ENCODE results near the gene CASKIN1. TPM values are rescaled to one million over a fixed set of nuclear protein-coding genes. Genes with fewer than 3 reads are reported as not detected.

Gene CASKIN1
- total RNA-seq, 2 donors from 2014 or later, result 0.89 to 2.1 TPM

DNA sequence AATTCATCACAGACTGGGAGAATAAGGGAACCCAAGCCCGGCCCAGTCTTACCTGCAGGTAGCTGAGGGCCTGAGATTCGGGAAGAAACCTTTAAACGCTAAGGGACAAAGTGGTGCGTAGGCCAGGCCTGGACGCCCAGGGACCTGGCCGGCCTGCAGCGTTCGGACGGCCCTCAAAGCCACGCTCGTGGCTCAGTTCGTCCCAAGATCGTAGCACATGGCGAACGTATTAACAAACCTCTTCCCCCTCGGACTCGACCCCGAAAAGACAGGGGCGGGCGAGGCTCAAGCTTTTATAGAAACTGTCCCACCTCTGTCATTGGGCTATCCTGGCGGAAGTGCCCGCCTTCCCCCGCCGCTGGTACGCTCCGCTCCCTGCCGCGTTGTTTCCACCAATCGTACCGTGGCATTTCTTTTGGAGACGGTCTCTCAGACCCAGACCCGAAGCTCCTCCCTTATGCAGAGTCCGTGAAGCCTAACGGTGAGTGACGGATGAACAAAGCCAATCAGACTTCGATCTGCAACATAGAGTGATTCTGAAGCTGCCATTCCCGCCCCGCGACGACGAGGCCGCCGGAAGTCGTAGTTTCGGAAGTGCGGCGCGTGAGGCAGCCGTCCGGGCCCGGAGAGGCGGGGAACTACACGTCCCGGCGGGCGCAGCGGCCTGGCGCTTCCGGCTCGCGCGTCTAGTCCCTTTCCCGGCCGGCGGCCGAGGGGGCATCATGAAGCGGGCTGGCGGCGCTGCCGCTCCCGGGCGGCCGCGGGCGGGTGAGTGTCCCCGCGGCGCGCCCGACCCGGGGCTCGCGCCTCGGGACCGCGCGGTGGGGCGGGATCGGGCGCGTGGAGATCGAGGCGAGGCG lies 41.1 kb downstream of the CASKIN1 start, which contains the start of gene TRAF7:
TRAF7 (plus strand) TSS at position 692 of the 860 bp plus-strand sequence. CDS start 8,139 bp downstream, outside the sequence.
- H3K27me3 Mint-ChIP-seq (ENCODE audit: low read depth), result no peaks in the 10 kb centered on the region
- no peaks in the 10 kb centered on the region for H3K9me3 Mint-ChIP-seq
- H3K4me1 Mint-ChIP-seq (ENCODE audit: low read depth), result peaks cover 59% of the 10 kb centered on the region
- H3K36me3 Mint-ChIP-seq (ENCODE audit: insufficient read depth in 2 of 2), result peaks cover 4 to 7% of the 10 kb centered on the region in 2 donors
- ATAC-seq (replicated peaks in 1 of 2) (peak; percentile 91), DNase-seq (peak; percentile 97 to 98)
- peak within 1 kb of the TSS; percentile 97 for H3K27ac Mint-ChIP-seq
- H3K4me3 Mint-ChIP-seq, result peak within 1 kb of the TSS; percentile 97 to 99

DNA sequence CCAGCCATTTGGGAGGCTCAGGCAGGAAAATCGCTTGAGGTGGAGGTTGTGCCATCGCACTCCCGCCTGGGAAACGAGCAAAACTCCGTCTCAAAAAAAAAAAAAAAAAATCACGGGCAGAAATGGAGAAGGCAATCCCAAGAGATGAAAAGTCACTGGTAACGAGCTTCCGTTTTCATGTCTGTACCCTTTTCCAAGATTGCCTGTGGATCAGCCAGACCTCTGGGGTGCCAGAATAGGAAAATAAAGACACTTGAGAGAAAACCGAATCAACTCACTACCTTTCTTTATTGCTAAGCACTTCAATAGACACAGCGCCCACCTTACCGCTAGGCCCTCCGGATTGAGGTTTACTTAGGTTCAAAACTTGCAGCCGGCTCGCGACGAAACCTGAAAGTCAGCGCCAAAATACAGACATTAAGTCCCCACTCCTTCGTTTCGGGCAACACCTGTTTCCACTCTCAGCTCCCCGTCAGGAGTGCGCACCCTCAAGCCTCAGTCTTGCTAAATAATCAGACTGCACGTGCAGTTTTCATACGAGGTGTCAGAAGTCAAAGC lies 41.8 kb downstream of the CASKIN1 start:
- no peak for DNase-seq
- Mint-ChIP-seq H3K9me3 (no peaks in the 10 kb centered on the region), H3K4me3 (peak overlapping the region; percentile 70 to 90), H3K36me3 (ENCODE audit: insufficient read depth in 2 of 2) (peaks cover 4 to 7% of the 10 kb centered on the region in 2 donors), H3K4me1 (ENCODE audit: low read depth) (peaks cover 66% of the 10 kb centered on the region), H3K27ac (peak overlapping the region; percentile 43), H3K27me3 (ENCODE audit: low read depth) (no peaks in the 10 kb centered on the region)
- no peak for ATAC-seq (replicated peaks in 1 of 2)

DNA sequence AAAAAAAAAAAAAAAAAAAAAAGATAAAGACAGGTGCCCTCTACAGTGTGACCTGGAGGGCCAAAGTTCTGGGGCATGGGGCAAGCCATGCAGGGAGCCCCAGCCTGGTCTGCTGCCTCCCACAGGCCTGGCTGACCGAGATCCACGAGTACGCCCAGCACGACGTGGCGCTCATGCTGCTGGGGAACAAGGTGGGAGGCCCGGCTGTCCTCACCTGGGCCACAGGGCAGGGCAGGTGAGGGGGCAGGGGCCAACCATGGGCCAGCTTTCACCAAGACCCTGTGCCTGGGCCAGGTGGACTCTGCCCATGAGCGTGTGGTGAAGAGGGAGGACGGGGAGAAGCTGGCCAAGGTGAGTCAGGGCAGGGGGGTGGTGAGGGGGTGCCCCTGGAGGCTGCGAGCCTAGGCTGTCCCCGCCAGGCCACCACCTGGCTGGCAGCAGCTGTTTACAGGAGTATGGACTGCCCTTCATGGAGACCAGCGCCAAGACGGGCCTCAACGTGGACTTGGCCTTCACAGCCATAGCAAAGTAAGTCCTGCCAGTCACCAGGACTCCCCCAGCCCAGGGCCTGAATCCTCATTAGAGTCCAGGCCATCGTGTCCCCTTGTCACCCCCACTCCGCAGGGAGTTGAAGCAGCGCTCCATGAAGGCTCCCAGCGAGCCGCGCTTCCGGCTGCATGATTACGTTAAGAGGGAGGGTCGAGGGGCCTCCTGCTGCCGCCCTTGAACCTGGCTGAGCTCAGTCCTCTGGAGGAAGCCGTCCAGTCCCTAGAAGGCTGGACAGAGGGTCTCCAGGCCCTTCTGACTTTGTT lies 43.5 kb downstream of the CASKIN1 start:
- no peak for ATAC-seq (replicated peaks in 1 of 2)
- Mint-ChIP-seq H3K9me3 (no peaks in the 10 kb centered on the region), H3K4me3 (peak overlapping the region; percentile 70 to 90), H3K27ac (peak overlapping the region; percentile 60), H3K4me1 (ENCODE audit: low read depth) (peaks cover 70% of the 10 kb centered on the region), H3K36me3 (ENCODE audit: insufficient read depth in 2 of 2) (peaks cover 4 to 7% of the 10 kb centered on the region in 2 donors), H3K27me3 (ENCODE audit: low read depth) (no peaks in the 10 kb centered on the region)
- peak in 1 of 2 donors; percentile 30 for DNase-seq

DNA sequence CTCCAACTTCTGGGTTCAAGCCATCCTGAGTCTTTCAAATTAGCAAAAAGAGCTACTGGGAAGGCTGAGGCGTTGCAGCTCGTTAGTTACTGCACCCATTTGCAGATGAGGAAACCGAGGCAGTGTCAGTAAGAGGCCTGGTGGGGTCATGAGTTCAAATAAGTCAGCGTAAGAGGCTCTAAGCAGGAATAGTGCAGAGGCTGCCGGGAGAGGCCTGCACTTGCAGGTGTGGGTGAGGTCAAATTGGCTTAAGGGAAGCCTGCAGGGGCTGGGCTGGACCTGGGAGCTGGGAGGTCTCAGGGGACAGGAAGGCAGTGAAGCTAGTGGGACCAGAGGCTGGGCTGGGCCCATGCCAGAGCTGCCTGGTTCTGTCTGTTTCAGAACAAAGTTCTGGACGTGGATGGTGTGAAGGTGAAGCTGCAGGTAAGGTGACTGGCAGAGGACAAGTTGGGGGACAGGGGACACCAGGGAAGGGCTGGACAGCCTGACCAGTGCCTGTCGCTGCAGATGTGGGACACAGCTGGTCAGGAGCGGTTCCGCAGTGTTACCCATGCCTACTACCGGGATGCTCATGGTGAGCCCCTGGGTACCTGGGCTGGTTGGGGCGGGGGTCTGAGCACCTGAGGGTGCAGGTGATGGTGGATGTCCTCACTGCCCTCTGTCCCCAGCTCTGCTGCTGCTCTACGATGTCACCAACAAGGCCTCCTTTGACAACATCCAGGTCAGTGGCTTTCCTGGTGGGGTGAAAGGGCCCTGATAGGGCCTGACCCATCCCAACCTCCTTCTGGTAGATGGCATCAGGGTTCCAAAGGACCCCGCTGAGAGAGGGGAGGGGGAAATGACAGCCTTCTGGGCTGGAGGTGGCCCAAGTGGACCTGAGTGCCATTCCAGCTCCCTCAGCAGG lies 45.0 kb downstream of the CASKIN1 start:
- peaks cover 56% of the 10 kb centered on the region for H3K4me1 Mint-ChIP-seq (ENCODE audit: low read depth)
- peak overlapping the region; percentile 45 to 90 for H3K4me3 Mint-ChIP-seq
- H3K27ac Mint-ChIP-seq, result no peak overlapping the region
- H3K36me3 Mint-ChIP-seq (ENCODE audit: insufficient read depth in 2 of 2), result peaks cover 4 to 7% of the 10 kb centered on the region in 2 donors
- no peak for DNase-seq
- H3K9me3 Mint-ChIP-seq, result no peaks in the 10 kb centered on the region
- no peak for ATAC-seq (replicated peaks in 1 of 2)
- H3K27me3 Mint-ChIP-seq (ENCODE audit: low read depth), result no peaks in the 10 kb centered on the region

DNA sequence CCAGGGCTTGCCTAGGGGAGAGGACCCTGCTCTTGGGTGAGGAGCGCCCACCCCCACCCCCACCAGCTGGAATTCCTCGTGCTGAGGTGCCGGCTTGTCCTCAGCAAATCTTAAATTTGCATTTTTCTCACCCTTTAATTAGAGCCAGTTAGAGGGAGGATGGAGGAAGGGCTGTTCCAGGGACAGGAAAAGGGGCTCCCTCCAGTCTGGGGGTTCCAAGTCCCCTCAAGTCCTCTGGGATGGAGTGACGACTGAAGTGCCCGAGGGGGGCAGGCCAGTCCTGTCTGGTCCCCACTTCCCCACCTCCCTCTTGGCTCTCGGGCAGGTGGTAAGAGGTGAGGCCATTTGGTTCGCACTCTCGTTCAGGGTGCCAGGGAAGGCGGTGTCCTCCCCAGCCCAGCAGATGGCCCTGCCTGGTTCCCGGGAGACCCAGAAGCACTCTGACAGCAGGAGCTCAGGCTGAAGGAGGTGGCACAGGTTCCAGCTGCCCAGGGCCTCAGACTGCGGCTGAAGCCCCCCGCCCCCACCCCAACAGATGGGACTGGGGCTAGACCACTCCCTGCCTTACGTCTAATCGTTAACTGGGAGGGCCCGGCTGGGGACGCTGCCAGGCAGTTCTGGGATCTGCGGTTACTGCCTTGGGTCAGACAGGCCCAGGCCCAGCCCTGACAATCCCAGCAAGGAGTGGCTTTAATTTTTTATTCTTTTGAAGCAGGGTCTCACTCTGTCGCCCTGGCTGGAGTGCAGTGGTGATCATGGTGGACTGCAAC lies 45.8 kb downstream of the CASKIN1 start:
- H3K4me1 Mint-ChIP-seq (ENCODE audit: low read depth), result peaks cover 55% of the 10 kb centered on the region
- H3K36me3 Mint-ChIP-seq (ENCODE audit: insufficient read depth in 2 of 2), result peaks cover 4 to 7% of the 10 kb centered on the region in 2 donors
- H3K4me3 Mint-ChIP-seq, result peak overlapping the region; percentile 65 to 90
- no peaks in the 10 kb centered on the region for H3K27me3 Mint-ChIP-seq (ENCODE audit: low read depth)
- H3K27ac Mint-ChIP-seq, result no peak overlapping the region
- no peaks in the 10 kb centered on the region for H3K9me3 Mint-ChIP-seq
- ATAC-seq (replicated peaks in 1 of 2) (no peak), DNase-seq (no peak)

DNA sequence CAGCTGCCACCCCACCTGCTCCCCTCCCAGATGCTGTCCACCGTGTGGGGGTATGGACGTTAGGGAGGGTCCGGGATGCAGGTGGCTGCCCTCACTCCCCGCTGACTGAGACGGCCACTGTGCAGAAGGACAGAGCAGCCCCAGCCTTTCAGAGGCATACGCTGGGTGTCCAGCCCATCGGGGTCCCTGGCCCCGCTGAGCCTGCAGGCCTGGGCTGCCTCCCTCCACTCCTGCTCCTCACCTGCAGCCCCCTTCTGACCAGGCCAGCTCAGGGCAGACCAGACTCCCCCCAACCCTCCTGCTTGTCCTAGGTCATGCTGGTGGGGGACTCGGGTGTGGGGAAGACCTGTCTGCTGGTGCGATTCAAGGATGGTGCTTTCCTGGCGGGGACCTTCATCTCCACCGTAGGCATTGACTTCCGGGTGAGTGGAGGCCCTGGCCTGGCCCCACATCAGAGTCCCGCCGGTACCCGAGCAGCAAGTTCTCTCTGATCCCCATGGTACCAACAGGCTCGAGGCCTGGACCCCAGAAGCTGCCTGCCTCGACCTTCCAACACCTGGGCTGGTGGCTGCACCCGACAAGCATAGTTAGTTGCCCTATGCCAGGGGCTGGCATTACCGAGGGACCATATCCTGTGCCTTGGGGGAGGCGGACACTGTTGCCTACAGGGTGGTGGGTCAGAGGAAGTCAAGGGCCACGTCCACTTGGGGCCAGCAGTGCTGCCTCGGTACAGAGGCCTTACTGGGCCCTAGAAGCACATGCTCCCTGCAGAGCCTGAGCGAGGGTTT lies 46.6 kb downstream of the CASKIN1 start:
- ATAC-seq (replicated peaks in 1 of 2) (no peak), DNase-seq (no peak)
- Mint-ChIP-seq H3K27ac (no peak overlapping the region), H3K4me1 (ENCODE audit: low read depth) (peaks cover 56% of the 10 kb centered on the region), H3K36me3 (ENCODE audit: insufficient read depth in 2 of 2) (peaks cover 3 to 5% of the 10 kb centered on the region in 2 donors), H3K27me3 (ENCODE audit: low read depth) (no peaks in the 10 kb centered on the region), H3K9me3 (no peaks in the 10 kb centered on the region), H3K4me3 (peak overlapping the region; percentile 65)

- DNase-seq (peak; percentile 45 to 50), ATAC-seq (replicated peaks in 1 of 2) (peak; percentile 20 to 31)
- H3K27ac Mint-ChIP-seq, result no peak overlapping the region
- H3K4me3 Mint-ChIP-seq, result peak overlapping the region; percentile 73 to 76
- H3K9me3 Mint-ChIP-seq, result no peaks in the 10 kb centered on the region
- no peaks in the 10 kb centered on the region for H3K27me3 Mint-ChIP-seq (ENCODE audit: low read depth)
- peaks cover 0 to 3% of the 10 kb centered on the region in 2 donors for H3K36me3 Mint-ChIP-seq (ENCODE audit: insufficient read depth in 2 of 2)
- peaks cover 51% of the 10 kb centered on the region for H3K4me1 Mint-ChIP-seq (ENCODE audit: low read depth)
Observed at GRCh38 chr16:2148714-2149629, 47.4 kb downstream of the CASKIN1 start.

GRCh38 chr16:2147981-2148671 lies 48.3 kb downstream of the CASKIN1 start, which contains the start of gene RAB26:
Gene RAB26 (plus strand): TSS chr16:2148625. CDS start chr16:2148784, 159 bp downstream.
- H3K27ac Mint-ChIP-seq, result no peak within 1 kb of the TSS
- peak; percentile 61 to 72 for ATAC-seq (replicated peaks in 1 of 2)

DNA sequence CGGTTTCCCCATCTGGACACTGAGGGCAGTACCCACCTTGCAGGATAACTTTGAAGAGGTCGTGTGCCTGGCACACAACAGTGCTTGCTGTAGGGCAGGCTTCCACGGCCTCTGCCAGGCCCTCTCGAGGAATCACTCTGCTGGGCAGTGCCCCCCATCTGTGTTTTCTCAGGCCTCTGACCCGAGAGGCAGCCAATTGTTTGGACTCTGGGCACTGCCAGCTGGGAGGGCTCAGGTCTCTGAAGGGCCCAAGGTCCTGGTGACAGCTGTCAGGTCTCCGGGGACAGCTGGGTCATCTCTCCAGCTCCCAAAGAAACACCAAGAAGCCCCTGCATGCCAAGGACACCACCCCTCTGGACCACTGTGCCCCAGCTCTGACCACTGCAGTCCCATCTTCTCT lies 49.0 kb downstream of the CASKIN1 start:
- no peaks in the 10 kb centered on the region for H3K27me3 Mint-ChIP-seq (ENCODE audit: low read depth)
- peaks cover 35% of the 10 kb centered on the region for H3K4me1 Mint-ChIP-seq (ENCODE audit: low read depth)
- H3K36me3 Mint-ChIP-seq (ENCODE audit: insufficient read depth in 2 of 2), result no peaks in the 10 kb centered on the region
- H3K27ac Mint-ChIP-seq, result no peak overlapping the region
- no peak for DNase-seq
- peak overlapping the region in 1 of 2 donors; percentile 47 for H3K4me3 Mint-ChIP-seq
- no peaks in the 10 kb centered on the region for H3K9me3 Mint-ChIP-seq
- no peak for ATAC-seq (replicated peaks in 1 of 2)

More at GRCh38 chr16:2147981-2148671, 48.3 kb downstream of the CASKIN1 start, which contains the start of gene RAB26:
- peak; percentile 65 to 72 for DNase-seq
- H3K4me1 Mint-ChIP-seq (ENCODE audit: low read depth), result peaks cover 43% of the 10 kb centered on the region
- H3K9me3 Mint-ChIP-seq, result no peaks in the 10 kb centered on the region
- no peaks in the 10 kb centered on the region for H3K36me3 Mint-ChIP-seq (ENCODE audit: insufficient read depth in 2 of 2)
- H3K4me3 Mint-ChIP-seq, result peak within 1 kb of the TSS; percentile 73 to 76
- H3K27me3 Mint-ChIP-seq (ENCODE audit: low read depth), result no peaks in the 10 kb centered on the region

GRCh38 chr16:2145843-2146242 lies 50.6 kb downstream of the CASKIN1 start:
- peaks cover 23% of the 10 kb centered on the region for H3K4me1 Mint-ChIP-seq (ENCODE audit: low read depth)
- H3K4me3 Mint-ChIP-seq, result no peak overlapping the region
- no peaks in the 10 kb centered on the region for H3K9me3 Mint-ChIP-seq
- H3K27me3 Mint-ChIP-seq (ENCODE audit: low read depth), result no peaks in the 10 kb centered on the region
- ATAC-seq (replicated peaks in 1 of 2) (no peak), DNase-seq (no peak)
- no peak overlapping the region for H3K27ac Mint-ChIP-seq
- no peaks in the 10 kb centered on the region for H3K36me3 Mint-ChIP-seq (ENCODE audit: insufficient read depth in 2 of 2)

Data from activated T-cell treated with anti-CD3 and anti-CD28 coated beads, Interleukin-2, amount 50 U/mL, for 72 hours (primary cell).